Measurements from ENCODE around the gene RAB11FIP3. TPM values are rescaled to one million over a fixed set of nuclear protein-coding genes. Genes with fewer than 3 reads are reported as not detected.

RAB11FIP3 gene
- total RNA-seq, 1 experiment from 2014 or later = 12.8 TPM

DNA sequence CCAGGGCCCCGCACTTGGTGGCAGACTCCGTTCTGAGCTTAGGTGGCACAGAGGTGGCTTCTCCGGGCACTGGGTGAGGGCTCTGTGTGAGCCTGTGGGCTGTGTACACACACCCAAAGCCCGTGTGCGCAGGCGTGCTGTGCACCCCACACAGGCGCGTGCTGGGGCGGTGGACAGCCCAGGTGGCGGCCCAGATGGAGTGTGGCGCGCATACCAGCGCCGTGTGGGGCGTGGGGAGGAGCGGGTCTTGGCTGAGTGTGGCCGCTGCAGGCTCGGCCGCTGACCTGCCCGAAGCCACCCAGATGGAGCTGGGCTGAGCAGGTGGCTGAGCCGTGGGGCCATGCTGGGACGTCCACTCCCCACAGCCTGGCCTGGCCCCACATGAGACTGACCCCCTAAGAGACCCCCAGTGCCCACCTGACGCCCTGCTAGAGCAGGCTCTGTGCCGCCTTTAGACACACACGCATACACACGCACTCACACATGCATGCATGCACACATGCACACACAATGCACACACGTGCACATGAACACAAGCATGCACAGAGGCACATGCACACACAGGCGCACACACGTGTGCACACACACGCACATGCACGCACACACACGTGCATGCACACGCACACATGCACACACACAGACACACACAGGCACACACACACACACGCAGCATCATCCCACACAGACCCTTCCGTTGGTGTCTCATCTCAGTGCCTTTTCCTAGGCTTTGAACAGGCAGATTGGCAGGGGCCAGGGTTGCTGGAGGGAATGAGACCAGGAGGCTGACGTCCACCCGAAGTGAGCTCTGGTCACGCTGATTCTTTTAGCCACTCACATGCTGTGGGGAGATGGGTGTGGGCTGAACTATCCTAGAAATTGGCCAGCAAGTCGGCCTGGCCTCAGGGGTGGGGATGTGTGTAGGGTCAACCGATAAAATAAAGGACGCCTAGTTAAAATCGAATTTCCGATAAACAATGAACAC is 136.8 kb downstream of the RAB11FIP3 start:
- ChIA-PET POLR2A (no interaction called here), CTCF (no interaction called here)
- H3K4me3 ChIP-seq (replicated peaks in 1 of 2; ENCODE audit: low read depth in 1 of 2, low read length in 2 of 2) = no peak overlapping the region

More for the DNA sequence above, 136.8 kb downstream of the RAB11FIP3 start:
- intact Hi-C loops (cut with micrococcal nuclease) = no loop called here
- no peaks in the 10 kb centered on the region for H3K27me3 ChIP-seq (ENCODE audit: insufficient read depth, low read length)
- H3K79me2 ChIP-seq (ENCODE audit: insufficient read depth, low read length) = no peaks in the 10 kb centered on the region
- no peak overlapping the region for H3K4me2 ChIP-seq (ENCODE audit: low read length)
- peaks cover 0 to 3% of the 10 kb centered on the region in 2 experiments; a peak in 1 of 4 replicates for H3K4me1 ChIP-seq (ENCODE audit: control insufficient read depth in 1 of 2, insufficient read depth in 2 of 2, low read length in 2 of 2)
- DNase-seq (ENCODE audit: low read depth, low spot score) = no peak
- H3K9ac ChIP-seq (ENCODE audit: low read length) = no peak overlapping the region
- H3K9me3 ChIP-seq (ENCODE audit: control insufficient read depth in 1 of 2, insufficient read depth in 1 of 2, low read depth in 1 of 2, low read length in 2 of 2) = no peaks in the 10 kb centered on the region
- RAD21 ChIA-PET (ENCODE audit: low non-redundant PET in 1 of 2, low total read pairs in 2 of 2, uncharacterized antibody in 2 of 2, unreplicated experiment in 2 of 2) = no interaction called here
- ATAC-seq = no peak
- H4K20me1 ChIP-seq (ENCODE audit: insufficient read depth) = no peaks in the 10 kb centered on the region
- no peaks in the 10 kb centered on the region for H3K9me2 ChIP-seq (ENCODE audit: insufficient read depth)
- BruUV-seq (replicated peaks) = no TSS peak
- H2AFZ ChIP-seq (ENCODE audit: low read depth, low read length, poor library complexity, severe bottlenecking) = no peak overlapping the region
- no peak for TF ChIP-seq CBX3 (IDR thresholded peaks at IDR 0.05; ENCODE audit: low read depth)
- TF ChIP-seq TCF7L2 (IDR thresholded peaks at IDR 0.05; ENCODE audit: borderline replicate concordance, extremely low read depth, insufficient read depth, insufficient read length) = no peak
- no peak for TF ChIP-seq RAD21 (IDR thresholded peaks at IDR 0.05; ENCODE audit: low read depth)
- TF ChIP-seq ZFX (IDR thresholded peaks at IDR 0.05) = no peak
- TF ChIP-seq POLR2AphosphoS5 (IDR thresholded peaks at IDR 0.05; ENCODE audit: low read depth, low read length) = no peak
- no peak for TF ChIP-seq EZH2phosphoT487 (IDR thresholded peaks at IDR 0.05; ENCODE audit: borderline replicate concordance)
- TF ChIP-seq, protein P1, sequence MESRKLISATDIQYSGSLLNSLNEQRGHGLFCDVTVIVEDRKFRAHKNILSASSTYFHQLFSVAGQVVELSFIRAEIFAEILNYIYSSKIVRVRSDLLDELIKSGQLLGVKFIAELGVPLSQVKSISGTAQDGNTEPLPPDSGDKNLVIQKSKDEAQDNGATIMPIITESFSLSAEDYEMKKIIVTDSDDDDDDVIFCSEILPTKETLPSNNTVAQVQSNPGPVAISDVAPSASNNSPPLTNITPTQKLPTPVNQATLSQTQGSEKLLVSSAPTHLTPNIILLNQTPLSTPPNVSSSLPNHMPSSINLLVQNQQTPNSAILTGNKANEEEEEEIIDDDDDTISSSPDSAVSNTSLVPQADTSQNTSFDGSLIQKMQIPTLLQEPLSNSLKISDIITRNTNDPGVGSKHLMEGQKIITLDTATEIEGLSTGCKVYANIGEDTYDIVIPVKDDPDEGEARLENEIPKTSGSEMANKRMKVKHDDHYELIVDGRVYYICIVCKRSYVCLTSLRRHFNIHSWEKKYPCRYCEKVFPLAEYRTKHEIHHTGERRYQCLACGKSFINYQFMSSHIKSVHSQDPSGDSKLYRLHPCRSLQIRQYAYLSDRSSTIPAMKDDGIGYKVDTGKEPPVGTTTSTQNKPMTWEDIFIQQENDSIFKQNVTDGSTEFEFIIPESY (IDR thresholded peaks at IDR 0.05; ENCODE audit: extremely low read depth, insufficient replicate concordance, low read length) = no peak
- no peak for TF ChIP-seq SRF (IDR thresholded peaks at IDR 0.05; ENCODE audit: low read depth)
- TF ChIP-seq, protein P2, sequence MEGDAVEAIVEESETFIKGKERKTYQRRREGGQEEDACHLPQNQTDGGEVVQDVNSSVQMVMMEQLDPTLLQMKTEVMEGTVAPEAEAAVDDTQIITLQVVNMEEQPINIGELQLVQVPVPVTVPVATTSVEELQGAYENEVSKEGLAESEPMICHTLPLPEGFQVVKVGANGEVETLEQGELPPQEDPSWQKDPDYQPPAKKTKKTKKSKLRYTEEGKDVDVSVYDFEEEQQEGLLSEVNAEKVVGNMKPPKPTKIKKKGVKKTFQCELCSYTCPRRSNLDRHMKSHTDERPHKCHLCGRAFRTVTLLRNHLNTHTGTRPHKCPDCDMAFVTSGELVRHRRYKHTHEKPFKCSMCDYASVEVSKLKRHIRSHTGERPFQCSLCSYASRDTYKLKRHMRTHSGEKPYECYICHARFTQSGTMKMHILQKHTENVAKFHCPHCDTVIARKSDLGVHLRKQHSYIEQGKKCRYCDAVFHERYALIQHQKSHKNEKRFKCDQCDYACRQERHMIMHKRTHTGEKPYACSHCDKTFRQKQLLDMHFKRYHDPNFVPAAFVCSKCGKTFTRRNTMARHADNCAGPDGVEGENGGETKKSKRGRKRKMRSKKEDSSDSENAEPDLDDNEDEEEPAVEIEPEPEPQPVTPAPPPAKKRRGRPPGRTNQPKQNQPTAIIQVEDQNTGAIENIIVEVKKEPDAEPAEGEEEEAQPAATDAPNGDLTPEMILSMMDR (IDR thresholded peaks at IDR 0.05 in 2 of 3, conservative IDR thresholded peaks at IDR 0.05 in 1 of 3; ENCODE audit: borderline replicate concordance in 1 of 3, insufficient read depth in 1 of 3, low read depth in 2 of 3, low read length in 2 of 3) = no peak
- TF ChIP-seq POLR2A (IDR thresholded peaks at IDR 0.05; ENCODE audit: borderline replicate concordance, extremely low read depth, insufficient read depth, insufficient read length) = no peak
- TF ChIP-seq JUND (IDR thresholded peaks at IDR 0.05) = no peak
- TF ChIP-seq ELF1 (IDR thresholded peaks at IDR 0.05; ENCODE audit: borderline replicate concordance, low read depth) = no peak
- no peak for TF ChIP-seq EZH2 (IDR thresholded peaks at IDR 0.05)
- no peak for TF ChIP-seq CEBPB (IDR thresholded peaks at IDR 0.05; ENCODE audit: low read depth)
- TF ChIP-seq ZNF274 (IDR thresholded peaks at IDR 0.05; ENCODE audit: low read depth, low read length) = no peak
- H3K36me3 ChIP-seq (ENCODE audit: control insufficient read depth in 1 of 2, insufficient read depth in 2 of 2, low read length in 2 of 2) = no peaks in the 10 kb centered on the region
- H3K27ac ChIP-seq (ENCODE audit: low read depth, low read length) = no peak overlapping the region
